Posterior cingulate gyrus (tissue), 11 donors: ENCODE data around the gene MROH2A.
A peak's percentile ranks its signal among the peaks of the same experiment; 100 is the strongest.
"Not testable (repeated sequence)": the region's sequence is repeated elsewhere in the genome, so short reads cannot be mapped to it uniquely, and the experiment has no call there.

Source experiments
- DNase-seq, 10 donors: peaks; one replicate each; pipeline versions ENCODE4 v3.0.0 to v3.0.0-alpha.2; 2020 to 2021; ENCODE audit warnings: mixed read lengths in 3 of 10
- intact Hi-C: fragments of 100-400 bp; cut with DNase I; formaldehyde crosslinking; loops from one replicate; pipeline ENCODE4 v1.15.1; 2023

The MROH2A gene, protein sequence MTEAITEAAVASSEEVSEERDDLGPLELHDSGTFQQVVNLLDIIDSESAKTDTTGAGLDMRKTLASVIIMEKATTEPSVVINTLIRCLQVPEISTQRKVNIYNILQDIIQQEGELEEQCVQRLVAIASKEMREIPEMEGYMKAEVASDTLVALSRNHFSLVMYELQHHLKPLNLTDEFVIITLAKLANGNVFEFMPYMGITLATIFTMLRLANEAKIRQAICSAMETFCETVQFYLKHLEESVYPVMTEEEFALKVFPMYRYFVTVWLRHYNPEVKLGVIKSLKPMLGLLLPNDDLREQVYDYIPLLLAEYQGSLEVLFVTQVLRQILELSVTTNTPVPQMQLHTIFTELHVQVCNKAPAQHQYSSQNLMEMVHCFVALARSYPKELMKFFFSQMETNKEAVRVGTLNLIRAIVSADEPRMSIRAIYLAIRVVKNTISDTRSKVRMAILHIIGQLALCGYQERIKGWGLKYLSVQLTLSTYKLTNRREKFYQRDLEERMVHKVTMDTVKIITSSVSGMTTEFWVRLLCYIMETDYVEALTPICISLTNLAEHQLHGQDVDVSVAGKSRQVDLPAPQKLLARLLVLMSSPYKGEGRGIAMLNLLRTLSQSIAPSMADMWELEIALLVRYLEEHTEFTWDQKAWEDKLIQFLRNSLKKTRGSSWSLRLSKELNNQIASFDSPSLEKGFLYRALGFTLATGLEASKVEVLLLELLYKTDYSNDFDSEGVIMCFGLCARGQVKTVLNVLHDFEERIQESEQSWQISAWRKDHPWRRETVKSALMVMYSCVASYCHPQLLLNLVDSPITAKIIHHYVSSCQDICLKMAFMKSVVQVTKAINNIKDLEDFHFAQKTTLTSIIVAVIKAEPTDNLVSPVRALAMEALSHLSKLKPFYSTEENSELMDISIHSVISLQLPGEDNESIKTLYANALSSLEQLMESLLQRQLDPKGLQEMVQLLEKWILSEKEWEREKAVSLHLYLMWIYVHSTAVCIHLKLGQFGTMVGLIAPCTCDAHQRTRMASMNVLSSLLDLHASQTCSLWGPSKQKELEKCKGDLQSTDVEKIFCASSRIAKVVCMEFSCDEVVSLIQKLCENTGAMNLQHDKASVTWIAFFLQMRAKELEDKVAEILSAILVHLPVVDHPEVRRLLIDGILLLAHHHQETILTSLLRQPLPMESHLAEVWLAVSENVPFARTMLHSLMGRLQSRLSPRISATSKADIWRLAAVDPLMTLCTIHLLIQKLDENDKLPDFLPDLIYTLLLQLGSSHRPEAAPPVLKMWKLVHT (N-terminal part only)

DNA sequence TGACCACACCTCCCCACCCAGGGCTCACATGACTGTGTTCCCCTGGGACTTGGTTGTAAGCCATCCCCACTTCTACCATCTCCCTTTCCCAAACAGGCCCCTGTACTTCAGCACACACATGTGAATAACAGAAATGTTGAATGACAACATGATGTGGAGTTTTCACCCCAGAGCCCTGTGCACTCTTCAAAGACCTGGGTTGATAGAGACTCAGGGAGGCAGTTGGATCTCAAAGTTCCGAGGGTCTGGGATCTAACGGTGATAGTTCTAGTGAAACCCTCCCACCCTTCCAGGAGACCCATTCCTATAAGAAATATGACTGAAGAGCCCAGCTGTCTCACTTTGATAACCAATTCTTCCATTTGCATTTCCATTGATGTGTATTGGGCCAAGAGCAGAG lies at the start of gene MROH2A:
MROH2A (plus strand) TSS at position 301 of the 400 bp plus-strand sequence. CDS start 1,029 bp downstream, outside the sequence.
- no peak for DNase-seq
- intact Hi-C loops, result no loop called here

GRCh38 chr2:233728723-233729301 lies 49.3 kb upstream of the MROH2A start, which contains the start of gene UGT1A3:
Gene UGT1A3, plus strand, starts transcription at chr2:233729042. Its CDS starts 85 bp downstream, at chr2:233729127.
- DNase-seq, result no peak
- intact Hi-C loops, result no loop called here

GRCh38 chr2:233736868-233737653 lies 41.1 kb upstream of the MROH2A start:
- DNase-seq, intact Hi-C loops: not testable (repeated sequence)

DNA sequence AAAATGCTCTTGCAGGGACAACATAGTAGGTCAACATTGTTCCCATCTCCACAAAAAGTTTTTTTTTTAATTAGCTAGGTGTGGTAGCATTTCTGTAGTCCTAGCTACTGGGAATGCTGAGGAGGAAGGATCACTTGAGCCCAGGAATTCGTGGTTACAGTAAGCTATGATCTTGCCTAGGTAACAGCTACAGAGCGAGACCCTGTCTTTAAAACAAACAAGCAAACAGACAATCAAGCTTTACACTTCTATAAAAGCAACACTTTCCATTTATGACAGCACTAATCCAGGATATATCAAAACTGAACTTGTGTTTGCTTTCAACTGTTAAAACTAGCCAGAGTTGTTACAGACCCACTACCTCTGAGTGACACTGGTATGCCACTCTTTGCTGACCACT lies 37.3 kb upstream of the MROH2A start:
- no peak for DNase-seq
- intact Hi-C loops, result no loop called here

DNA sequence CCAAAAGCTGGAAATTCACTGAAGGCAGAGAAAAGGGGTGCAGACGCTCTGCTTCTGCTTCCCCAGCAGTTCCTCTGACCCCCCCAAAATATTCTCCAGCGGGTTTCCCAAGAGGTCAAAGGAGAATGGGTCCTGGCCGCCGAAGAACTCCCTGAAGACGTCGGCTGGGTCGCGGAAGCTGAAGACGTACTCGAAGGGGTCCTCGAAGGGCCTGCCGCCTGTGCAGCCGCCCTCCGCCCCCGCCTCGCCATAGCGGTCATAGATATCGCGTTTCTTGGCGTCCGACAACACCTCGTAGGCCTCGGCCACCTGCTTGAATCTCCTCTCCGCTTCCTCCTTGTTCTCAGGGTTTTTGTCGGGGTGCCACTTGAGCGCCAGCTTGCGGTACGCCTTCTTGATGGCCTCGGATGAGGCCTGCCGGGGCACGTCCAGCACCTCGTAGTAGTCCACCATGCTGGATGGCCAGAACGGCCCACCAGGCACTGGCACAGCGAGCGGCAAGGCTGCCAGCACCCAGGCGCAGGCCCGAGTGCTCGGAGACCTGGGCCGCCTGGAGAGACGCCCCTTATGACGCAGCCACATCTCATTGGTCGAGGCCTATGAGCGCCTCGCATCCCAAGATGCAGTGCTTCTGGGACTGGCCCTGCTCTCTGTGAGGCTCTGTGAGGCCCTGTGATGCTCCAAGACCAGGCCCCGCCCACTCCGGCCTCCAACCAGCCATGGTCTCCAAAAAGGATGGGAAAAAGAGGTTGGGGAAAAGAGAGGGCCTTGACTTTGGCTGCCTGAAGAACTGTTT lies 34.5 kb upstream of the MROH2A start:
- peak in 3 of 10 donors; percentile 58 to 74 (median 63) for DNase-seq
- intact Hi-C loops, result no loop called here

- intact Hi-C loops, result no loop called here
- no peak for DNase-seq
Measured at GRCh38 chr2:233745073-233745755, 32.9 kb upstream of the MROH2A start.

- intact Hi-C loops, DNase-seq: not testable (repeated sequence)
Measured at GRCh38 chr2:233745838-233746237, 32.3 kb upstream of the MROH2A start.

DNA sequence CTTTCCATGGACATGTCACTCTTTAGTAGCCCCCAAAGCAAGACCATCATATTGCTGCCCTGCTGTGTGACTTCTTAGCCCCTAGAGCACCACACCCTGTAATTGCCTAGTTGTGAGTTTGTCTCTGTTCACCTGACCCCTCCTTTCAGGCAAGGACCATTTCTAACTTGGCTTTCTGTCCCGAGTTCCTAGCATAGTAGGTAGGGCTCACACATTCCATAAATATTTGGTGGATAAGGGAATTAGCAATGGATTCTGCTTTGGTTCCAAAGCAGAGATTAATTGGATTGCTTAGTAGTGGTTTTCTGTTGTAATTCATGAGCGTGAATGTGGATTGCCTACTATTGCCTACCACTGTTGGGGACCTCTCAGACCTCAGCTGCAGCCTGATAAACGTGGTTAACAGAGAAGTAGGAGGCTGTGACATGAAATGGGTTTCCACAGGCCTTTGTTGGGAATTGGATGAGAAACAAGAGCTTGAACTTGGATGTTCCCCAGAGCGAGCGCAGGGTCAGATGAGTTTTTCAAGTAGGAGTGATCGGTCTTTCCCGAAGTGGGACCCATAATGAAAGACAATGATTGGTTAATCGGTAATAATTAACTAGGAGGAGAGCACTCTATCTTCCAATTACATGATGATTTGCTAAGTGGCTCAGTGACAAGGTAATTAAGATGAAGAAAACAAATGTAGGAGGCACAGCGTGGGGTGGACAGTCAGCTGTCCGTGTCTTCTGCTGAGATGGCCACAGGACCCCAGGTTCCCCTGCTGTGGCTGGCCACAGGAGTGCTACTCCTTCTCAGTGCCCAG lies 31.5 kb upstream of the MROH2A start:
- intact Hi-C loops, result no loop called here
- no peak for DNase-seq

DNA sequence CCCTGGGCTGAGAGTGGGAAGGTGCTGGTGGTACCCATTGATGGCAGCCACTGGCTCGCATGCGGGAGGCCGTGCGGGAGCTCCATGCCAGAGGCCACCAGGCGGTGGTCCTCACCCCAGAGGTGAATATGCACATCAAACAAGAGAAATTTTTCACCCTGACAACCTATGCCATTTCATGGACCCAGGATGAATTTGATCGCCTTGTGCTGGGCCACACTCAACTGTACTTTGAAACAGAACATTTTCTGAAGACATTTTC lies 30.9 kb upstream of the MROH2A start:
- intact Hi-C loops, result no loop called here
- no peak for DNase-seq

GRCh38 chr2:233750689-233751088 lies 27.4 kb upstream of the MROH2A start:
- intact Hi-C loops, DNase-seq: not testable (repeated sequence)

DNA sequence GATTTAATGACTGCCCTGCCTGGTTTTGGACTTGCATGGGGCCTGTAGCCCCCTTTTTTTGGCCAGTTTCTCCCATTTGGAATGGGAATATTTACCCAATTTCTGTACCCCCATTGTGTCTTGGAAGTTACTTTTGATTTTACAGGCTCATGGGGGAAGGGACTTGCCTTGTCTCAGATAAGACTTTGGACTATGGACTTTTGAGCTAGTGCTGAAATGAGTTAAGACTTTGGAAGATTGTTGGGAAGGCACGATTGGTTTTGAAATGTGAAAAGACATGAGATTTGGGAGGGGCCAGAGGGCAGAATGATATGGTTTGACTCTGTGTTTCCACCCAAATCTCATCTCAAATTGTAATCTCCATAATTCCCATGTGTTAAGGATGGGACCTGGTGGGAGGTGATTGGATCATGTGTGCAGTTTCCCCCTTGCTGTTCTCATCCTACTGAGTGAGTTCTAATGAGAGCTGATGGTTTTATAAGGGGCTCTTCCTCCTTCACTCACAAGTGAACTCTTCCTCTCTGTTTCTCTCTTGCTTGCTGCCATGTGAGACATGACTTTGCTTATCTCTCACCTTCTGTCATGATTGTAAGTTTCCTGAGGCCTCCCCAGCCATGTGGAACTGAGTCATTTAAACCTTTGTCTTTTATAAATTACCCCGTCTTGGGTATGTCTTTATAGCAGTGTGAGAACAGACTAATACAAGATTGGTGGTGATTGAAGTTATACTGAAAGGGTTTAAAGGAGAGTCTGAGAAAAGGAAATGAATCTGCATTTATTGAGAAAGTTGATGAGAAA lies 26.7 kb upstream of the MROH2A start:
- intact Hi-C loops, DNase-seq: not testable (repeated sequence)

DNA sequence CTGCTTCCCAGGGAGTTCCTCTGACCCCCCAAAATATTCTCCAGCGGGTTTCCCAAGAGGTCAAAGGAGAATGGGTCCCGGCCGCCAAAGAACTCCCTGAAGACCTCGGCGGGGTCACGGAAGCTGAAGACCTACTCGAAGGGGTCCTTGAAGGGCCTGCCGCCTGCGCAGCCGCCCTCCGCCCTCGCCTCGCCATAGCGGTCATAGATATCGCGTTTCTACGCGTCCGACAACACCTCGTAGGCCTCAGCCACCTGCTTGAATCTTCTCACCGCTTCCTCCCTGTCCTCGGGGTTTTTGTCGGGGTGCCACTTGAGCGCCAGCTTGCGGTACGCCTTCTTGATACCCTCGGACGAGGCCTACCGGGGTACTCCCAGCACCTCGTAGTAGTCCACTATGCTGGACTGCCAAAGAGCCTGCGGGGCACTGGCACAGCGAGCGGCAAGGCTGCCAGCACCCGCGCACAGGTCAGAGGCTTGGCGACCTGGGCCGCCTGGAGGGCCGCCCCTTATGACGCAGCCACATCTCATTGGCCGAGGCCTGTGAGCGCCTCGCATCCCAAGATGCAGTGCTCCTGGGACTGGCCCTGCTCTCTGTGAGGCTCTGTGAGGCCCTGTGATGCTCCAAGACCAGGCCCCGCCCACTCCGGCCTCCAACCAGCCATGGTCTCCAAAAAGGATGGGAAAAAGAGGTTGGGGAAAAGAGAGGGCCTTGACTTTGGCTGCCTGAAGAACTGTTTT lies 23.1 kb upstream of the MROH2A start:
- intact Hi-C loops, result no loop called here
- DNase-seq, result peak in 1 of 10 donors; percentile 84

GRCh38 chr2:233756429-233757081 lies 21.6 kb upstream of the MROH2A start:
- DNase-seq, result no peak
- intact Hi-C loops, result no loop called here

DNA sequence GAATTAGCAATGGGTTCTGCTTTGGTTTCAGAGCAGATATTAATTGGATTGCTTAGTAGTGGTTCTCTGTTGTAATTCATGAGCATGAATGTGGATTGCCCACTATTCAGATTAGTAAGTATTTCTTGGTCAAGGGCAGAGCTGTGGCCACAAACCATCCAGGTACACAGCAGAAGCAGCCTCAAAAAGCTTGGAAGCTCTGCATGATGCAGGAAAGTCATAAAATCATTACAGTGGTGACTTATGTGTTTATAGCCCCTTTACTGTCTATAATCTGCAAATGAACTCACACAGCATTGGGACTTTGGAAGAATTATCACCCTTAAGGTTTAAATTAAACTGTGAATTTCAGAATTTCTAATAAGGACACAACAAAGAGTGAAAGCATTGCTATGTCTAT lies 20.0 kb upstream of the MROH2A start:
- intact Hi-C loops, result no loop called here
- DNase-seq, result no peak

GRCh38 chr2:233758849-233759248 lies 19.3 kb upstream of the MROH2A start:
- intact Hi-C loops, result no loop called here
- DNase-seq, result no peak
